Panc1 (cell line): ENCODE results near the gene ZNF689. TPM values are rescaled to one million over a fixed set of nuclear protein-coding genes. Genes with fewer than 3 reads are reported as not detected.

Source experiments
- ATAC-seq: fragments of 200-7000 bp; cut with Tn5 transposase; 2 replicates; pipeline ENCODE4 v1.9.1; 2020; ENCODE audit warnings: mild to moderate bottlenecking, moderate library complexity
- BruUV-seq: library from RNA; stranded (reverse); fragments of 400-500 nt; replicated peaks from 2 replicates; lab custom pipeline; 2021; lab: Mats Ljungman, UMichigan
- CTCF ChIA-PET: fragments of 300-600 bp; sonication (Branson Sonifier 250); formaldehyde crosslinking; loops from one replicate; lab custom pipeline; 2022; ENCODE audit warnings: antibody characterized with exemption; lab: Charles Lee
- POLR2A ChIA-PET: fragments of 300-600 bp; sonication (Branson Sonifier 250); formaldehyde crosslinking; loops from one replicate; lab custom pipeline; 2022; ENCODE audit warnings: antibody characterized with exemption; lab: Charles Lee
- DNase-seq: peaks from one replicate; pipeline ENCODE4 v3.0.0-alpha.2; 2010; ENCODE audit warnings: low read depth, low spot score
- H3K27ac ChIP-seq: 2 replicates; pipeline ENCODE4 v1.5.1; 2011; ENCODE audit warnings: mild to moderate bottlenecking, low read length, inconsistent platforms
- H3K27me3 ChIP-seq: fragments of 200-500 bp; sonication (Bioruptor generic); 2 replicates; pipeline ENCODE4 v1.6.0; 2014; ENCODE audit warnings: low read length, inconsistent platforms; ENCODE audit not compliant: control insufficient read depth, insufficient read depth
- H3K36me3 ChIP-seq: fragments of 200-500 bp; sonication (Bioruptor generic); 2 replicates; pipeline ENCODE4 v1.5.1; 2014; ENCODE audit warnings: inconsistent platforms, mild to moderate bottlenecking, low read length, moderate library complexity; ENCODE audit not compliant: control insufficient read depth, insufficient read depth
- H3K4me1 ChIP-seq: 2 replicates; pipeline ENCODE4 v1.5.1; 2011; ENCODE audit warnings: inconsistent platforms, mild to moderate bottlenecking, low read length, moderate library complexity; ENCODE audit not compliant: control insufficient read depth, insufficient read depth
- H3K4me3 ChIP-seq, 2 experiments: 2 replicates each; pipeline ENCODE4 v1.5.1; 2011 to 2012; ENCODE audit warnings: low read depth in 2 of 2, low read length in 2 of 2, mild to moderate bottlenecking in 2 of 2, inconsistent platforms in 1 of 2, moderate library complexity in 1 of 2
- H3K9me3 ChIP-seq: fragments of 200-500 bp; sonication (Bioruptor generic); 2 replicates; pipeline ENCODE4 v1.5.1; 2014; ENCODE audit warnings: low read depth, mild to moderate bottlenecking, inconsistent platforms, low read length, moderate library complexity; ENCODE audit not compliant: control insufficient read depth, insufficient read depth
- CTCF ChIP-seq: fragments of 450-650 bp; IDR thresholded peaks from 2 replicates; pipeline ENCODE4 v1.5.1; 2017; ENCODE audit warnings: mild to moderate bottlenecking
- POLR2AphosphoS5 ChIP-seq: IDR thresholded peaks from 2 replicates; pipeline ENCODE4 v1.6.1; 2012; ENCODE audit warnings: mild to moderate bottlenecking, low read depth, low read length, moderate library complexity
- SIN3A ChIP-seq: IDR thresholded peaks from 2 replicates; pipeline ENCODE4 v1.6.1; 2012; ENCODE audit warnings: low read depth, mild to moderate bottlenecking, low read length, moderate library complexity, borderline replicate concordance; ENCODE audit not compliant: insufficient read depth
- TCF7L2 ChIP-seq: IDR thresholded peaks from 2 replicates; pipeline ENCODE4 v1.6.1; 2011; ENCODE audit warnings: mild to moderate bottlenecking, low read depth, low read length, inconsistent platforms
- in situ Hi-C: cut with HindIII; loops from 2 replicates; pipeline ENCODE4 v1.10.0; 2016; ENCODE audit warnings: low sequenced_read_pairs, low pct_unique_long_range_greater_than_20kb
- intact Hi-C: fragments of 100-400 bp; cut with micrococcal nuclease; formaldehyde crosslinking; loops from one replicate; pipeline ENCODE4 v1.10.0; 2022; ENCODE audit not compliant: unreplicated experiment
- total RNA-seq: library from RNA; stranded (reverse); gene quantifications from one replicate; pipeline ENCODE4 v1.2.1, GENCODE V29; 2021; ENCODE audit not compliant: unreplicated experiment
- TF ChIP-seq, protein P1 (sequence below), 2 experiments: IDR thresholded peaks; 2 replicates each; pipeline ENCODE4 v1.6.1; 2011 to 2012; ENCODE audit warnings: low read depth in 2 of 2, control low read depth in 1 of 2, low read length in 1 of 2, mild to moderate bottlenecking in 1 of 2, moderate library complexity in 1 of 2; ENCODE audit not compliant: insufficient read depth in 1 of 2

Gene ZNF689
- total RNA-seq, 1 experiment from 2014 or later = 16.5 TPM

- no peaks in the 10 kb centered on the region for H3K9me3 ChIP-seq
- peaks cover 6% of the 10 kb centered on the region; the same call in 1 of the 2 replicates for H3K4me1 ChIP-seq
- H3K4me3 ChIP-seq = no peak overlapping the region
- CTCF ChIA-PET = no interaction called here
- intact Hi-C loops (no loop called here), in situ Hi-C loops (no loop called here)
- no peak for ATAC-seq
- peaks cover 3% of the 10 kb centered on the region; the same call in 1 of the 2 replicates for H3K36me3 ChIP-seq
- BruUV-seq = no TSS peak
- no peak for DNase-seq
- H3K27ac ChIP-seq = no peak overlapping the region
- no peaks in the 10 kb centered on the region for H3K27me3 ChIP-seq
- no peak for TF ChIP-seq POLR2AphosphoS5
- no peak for TF ChIP-seq CTCF
- TF ChIP-seq, protein P1, sequence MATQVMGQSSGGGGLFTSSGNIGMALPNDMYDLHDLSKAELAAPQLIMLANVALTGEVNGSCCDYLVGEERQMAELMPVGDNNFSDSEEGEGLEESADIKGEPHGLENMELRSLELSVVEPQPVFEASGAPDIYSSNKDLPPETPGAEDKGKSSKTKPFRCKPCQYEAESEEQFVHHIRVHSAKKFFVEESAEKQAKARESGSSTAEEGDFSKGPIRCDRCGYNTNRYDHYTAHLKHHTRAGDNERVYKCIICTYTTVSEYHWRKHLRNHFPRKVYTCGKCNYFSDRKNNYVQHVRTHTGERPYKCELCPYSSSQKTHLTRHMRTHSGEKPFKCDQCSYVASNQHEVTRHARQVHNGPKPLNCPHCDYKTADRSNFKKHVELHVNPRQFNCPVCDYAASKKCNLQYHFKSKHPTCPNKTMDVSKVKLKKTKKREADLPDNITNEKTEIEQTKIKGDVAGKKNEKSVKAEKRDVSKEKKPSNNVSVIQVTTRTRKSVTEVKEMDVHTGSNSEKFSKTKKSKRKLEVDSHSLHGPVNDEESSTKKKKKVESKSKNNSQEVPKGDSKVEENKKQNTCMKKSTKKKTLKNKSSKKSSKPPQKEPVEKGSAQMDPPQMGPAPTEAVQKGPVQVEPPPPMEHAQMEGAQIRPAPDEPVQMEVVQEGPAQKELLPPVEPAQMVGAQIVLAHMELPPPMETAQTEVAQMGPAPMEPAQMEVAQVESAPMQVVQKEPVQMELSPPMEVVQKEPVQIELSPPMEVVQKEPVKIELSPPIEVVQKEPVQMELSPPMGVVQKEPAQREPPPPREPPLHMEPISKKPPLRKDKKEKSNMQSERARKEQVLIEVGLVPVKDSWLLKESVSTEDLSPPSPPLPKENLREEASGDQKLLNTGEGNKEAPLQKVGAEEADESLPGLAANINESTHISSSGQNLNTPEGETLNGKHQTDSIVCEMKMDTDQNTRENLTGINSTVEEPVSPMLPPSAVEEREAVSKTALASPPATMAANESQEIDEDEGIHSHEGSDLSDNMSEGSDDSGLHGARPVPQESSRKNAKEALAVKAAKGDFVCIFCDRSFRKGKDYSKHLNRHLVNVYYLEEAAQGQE (IDR thresholded peaks at IDR 0.05; ENCODE audit: insufficient read depth in 1 of 2, low read depth in 2 of 2, low read length in 1 of 2) = no peak
- no peak for TF ChIP-seq TCF7L2
- TF ChIP-seq SIN3A = no peak
- POLR2A ChIA-PET = no interaction called here
Observed at GRCh38 chr16:30603945-30604315, 6.3 kb downstream of the ZNF689 start.

DNA sequence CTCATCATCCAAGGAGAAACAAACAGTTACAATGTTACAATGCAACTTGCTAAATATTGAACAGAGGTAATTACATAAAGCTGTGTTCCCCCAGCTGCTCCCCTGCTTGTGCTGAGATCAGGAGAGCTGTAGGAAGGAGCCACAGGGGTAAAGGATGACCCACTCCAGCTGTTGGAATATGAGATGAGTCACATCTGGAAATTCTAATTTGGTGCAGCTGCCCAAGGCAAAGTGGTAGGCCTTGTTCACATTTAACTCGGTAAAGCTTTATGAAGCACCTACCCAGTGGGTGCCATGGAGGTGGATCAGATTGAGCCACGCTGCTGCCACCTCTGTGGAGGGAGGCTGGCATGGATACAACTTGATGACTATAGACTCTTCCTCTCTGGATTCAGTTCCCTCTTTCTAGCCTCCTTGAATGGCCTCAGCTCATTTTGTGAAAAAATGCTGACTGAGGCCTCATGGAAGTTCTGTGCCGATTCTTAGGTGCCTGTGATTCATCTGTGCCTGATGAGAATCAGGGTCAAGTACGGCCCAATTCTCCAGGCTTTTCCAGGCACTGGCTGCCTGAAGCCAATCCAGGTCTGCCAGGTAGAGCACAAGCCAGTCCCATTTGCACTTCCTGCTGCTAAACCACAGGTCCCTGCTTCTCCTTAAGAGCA is 7.4 kb downstream of the ZNF689 start:
- intact Hi-C loops (no loop called here), in situ Hi-C loops (no loop called here)
- Histone ChIP-seq H3K27ac (no peak overlapping the region), H3K9me3 (no peaks in the 10 kb centered on the region), H3K4me1 (peaks cover 3% of the 10 kb centered on the region; the same call in 1 of the 2 replicates), H3K36me3 (peaks cover 3% of the 10 kb centered on the region; the same call in 1 of the 2 replicates), H3K4me3 (no peak overlapping the region), H3K27me3 (no peaks in the 10 kb centered on the region)
- DNase-seq (no peak), ATAC-seq (no peak)
- ChIA-PET CTCF (interaction anchor here (0.6 to 1.2 kb wide), 4 partner anchors 12 to 193 kb away, joined by 3 to 6 read pairs (median 3); partner anchors contain the start of gene DCTPP1), POLR2A (interaction anchor here (0.6 to 0.8 kb wide), 3 partner anchors 9 to 415 kb away, joined by 4 to 13 read pairs (median 9); no protein-coding TSS in a partner anchor)
- TSS peak; percentile 72 for BruUV-seq
- TF ChIP-seq POLR2AphosphoS5 (no peak), CTCF (no peak), TCF7L2 (no peak), SIN3A (no peak)
- TF ChIP-seq, protein P1 (IDR thresholded peaks at IDR 0.05; ENCODE audit: insufficient read depth in 1 of 2, low read depth in 2 of 2, low read length in 1 of 2) = no peak
